Activated naive CD8-positive, alpha-beta T cell treated with anti-CD3 and anti-CD28 coated beads for 36 hours (primary cell): ENCODE measurements around the gene TEK. TPM values are rescaled to one million over a fixed set of nuclear protein-coding genes. Genes with fewer than 3 reads are reported as not detected.

Experiments used
- DNase-seq: peaks from one replicate; pipeline ENCODE4 v3.0.0; 2021
- H3K27ac Mint-ChIP-seq: one replicate; pipeline ENCODE4 v1.8.0; 2022; ENCODE audit warnings: mild to moderate bottlenecking, moderate library complexity, mixed read lengths
- H3K27me3 Mint-ChIP-seq: one replicate; pipeline ENCODE4 v1.8.0; 2022; ENCODE audit warnings: mild to moderate bottlenecking, mixed read lengths
- H3K36me3 Mint-ChIP-seq: one replicate; pipeline ENCODE4 v1.8.0; 2021; ENCODE audit warnings: mild to moderate bottlenecking, mixed read lengths
- H3K4me1 Mint-ChIP-seq: one replicate; pipeline ENCODE4 v1.8.0; 2021; ENCODE audit warnings: mixed read lengths
- H3K4me3 Mint-ChIP-seq: one replicate; pipeline ENCODE4 v1.8.0; 2022; ENCODE audit warnings: mild to moderate bottlenecking, moderate library complexity, mixed read lengths
- H3K9me3 Mint-ChIP-seq: one replicate; pipeline ENCODE4 v1.8.0; 2022; ENCODE audit warnings: mixed read lengths
- total RNA-seq, 2 experiments: library from RNA; stranded (reverse); gene quantifications; one replicate each; pipeline ENCODE4 v1.2.3, GENCODE V29; 2021

Gene TEK
- total RNA-seq, 2 experiments from 2014 or later = not detected

- Mint-ChIP-seq H3K36me3 (no peaks in the 10 kb centered on the region), H3K9me3 (peaks cover 5% of the 10 kb centered on the region), H3K4me1 (no peaks in the 10 kb centered on the region), H3K4me3 (no peak overlapping the region), H3K27me3 (peaks cover 5% of the 10 kb centered on the region), H3K27ac (no peak overlapping the region)
- no peak for DNase-seq
Measured at GRCh38 chr9:27182421-27182820, 73.4 kb downstream of the TEK start.

GRCh38 chr9:27183131-27183530 lies 74.1 kb downstream of the TEK start:
- DNase-seq = no peak
- H3K4me3 Mint-ChIP-seq = no peak overlapping the region
- peaks cover under 1% of the 10 kb centered on the region for H3K9me3 Mint-ChIP-seq
- no peak overlapping the region for H3K27ac Mint-ChIP-seq
- no peaks in the 10 kb centered on the region for H3K4me1 Mint-ChIP-seq
- H3K27me3 Mint-ChIP-seq = peaks cover 5% of the 10 kb centered on the region
- H3K36me3 Mint-ChIP-seq = no peaks in the 10 kb centered on the region

- Mint-ChIP-seq H3K27me3 (peaks cover 5% of the 10 kb centered on the region), H3K4me3 (no peak overlapping the region), H3K36me3 (no peaks in the 10 kb centered on the region), H3K4me1 (no peaks in the 10 kb centered on the region), H3K9me3 (no peaks in the 10 kb centered on the region), H3K27ac (no peak overlapping the region)
- no peak for DNase-seq
Measured at GRCh38 chr9:27183701-27184100, 74.7 kb downstream of the TEK start.

GRCh38 chr9:27184556-27185351 lies 75.7 kb downstream of the TEK start:
- H3K4me3 Mint-ChIP-seq = no peak overlapping the region
- peaks cover 5% of the 10 kb centered on the region for H3K27me3 Mint-ChIP-seq
- no peaks in the 10 kb centered on the region for H3K4me1 Mint-ChIP-seq
- H3K36me3 Mint-ChIP-seq = no peaks in the 10 kb centered on the region
- no peak for DNase-seq
- no peak overlapping the region for H3K27ac Mint-ChIP-seq
- no peaks in the 10 kb centered on the region for H3K9me3 Mint-ChIP-seq

- no peak for DNase-seq
- Mint-ChIP-seq H3K9me3 (no peaks in the 10 kb centered on the region), H3K36me3 (no peaks in the 10 kb centered on the region), H3K4me3 (no peak overlapping the region), H3K27ac (no peak overlapping the region), H3K27me3 (peaks cover 5% of the 10 kb centered on the region), H3K4me1 (no peaks in the 10 kb centered on the region)
Measured at GRCh38 chr9:27188426-27188825, 79.4 kb downstream of the TEK start.

- DNase-seq = no peak
- Mint-ChIP-seq H3K27me3 (no peaks in the 10 kb centered on the region), H3K36me3 (no peaks in the 10 kb centered on the region), H3K9me3 (no peaks in the 10 kb centered on the region), H3K4me3 (no peak overlapping the region), H3K27ac (no peak overlapping the region), H3K4me1 (peaks cover under 1% of the 10 kb centered on the region)
Measured at GRCh38 chr9:27189426-27189825, 80.4 kb downstream of the TEK start.

- no peak for DNase-seq
- H3K9me3 Mint-ChIP-seq = no peaks in the 10 kb centered on the region
- no peaks in the 10 kb centered on the region for H3K27me3 Mint-ChIP-seq
- H3K36me3 Mint-ChIP-seq = no peaks in the 10 kb centered on the region
- H3K4me1 Mint-ChIP-seq = peaks cover 3% of the 10 kb centered on the region
- no peak overlapping the region for H3K4me3 Mint-ChIP-seq
- no peak overlapping the region for H3K27ac Mint-ChIP-seq
Measured at GRCh38 chr9:27192291-27192960, 83.4 kb downstream of the TEK start.

GRCh38 chr9:27193886-27194285 lies 84.9 kb downstream of the TEK start:
- no peak overlapping the region for H3K4me3 Mint-ChIP-seq
- no peaks in the 10 kb centered on the region for H3K27me3 Mint-ChIP-seq
- peaks cover 3% of the 10 kb centered on the region for H3K4me1 Mint-ChIP-seq
- no peaks in the 10 kb centered on the region for H3K36me3 Mint-ChIP-seq
- H3K9me3 Mint-ChIP-seq = no peaks in the 10 kb centered on the region
- H3K27ac Mint-ChIP-seq = no peak overlapping the region
- DNase-seq = no peak

GRCh38 chr9:27194401-27195091 lies 85.5 kb downstream of the TEK start:
- peaks cover 3% of the 10 kb centered on the region for H3K4me1 Mint-ChIP-seq
- no peaks in the 10 kb centered on the region for H3K27me3 Mint-ChIP-seq
- DNase-seq = no peak
- H3K9me3 Mint-ChIP-seq = no peaks in the 10 kb centered on the region
- H3K36me3 Mint-ChIP-seq = no peaks in the 10 kb centered on the region
- no peak overlapping the region for H3K27ac Mint-ChIP-seq
- H3K4me3 Mint-ChIP-seq = no peak overlapping the region

- H3K9me3 Mint-ChIP-seq = no peaks in the 10 kb centered on the region
- H3K27ac Mint-ChIP-seq = no peak overlapping the region
- H3K4me1 Mint-ChIP-seq = peaks cover 3% of the 10 kb centered on the region
- no peak for DNase-seq
- H3K27me3 Mint-ChIP-seq = no peaks in the 10 kb centered on the region
- no peak overlapping the region for H3K4me3 Mint-ChIP-seq
- H3K36me3 Mint-ChIP-seq = no peaks in the 10 kb centered on the region
Measured at GRCh38 chr9:27195191-27195590, 86.2 kb downstream of the TEK start.

- Mint-ChIP-seq H3K4me3 (no peak overlapping the region), H3K36me3 (no peaks in the 10 kb centered on the region), H3K27me3 (no peaks in the 10 kb centered on the region), H3K4me1 (peaks cover 3% of the 10 kb centered on the region), H3K9me3 (no peaks in the 10 kb centered on the region), H3K27ac (no peak overlapping the region)
- no peak for DNase-seq
Measured at GRCh38 chr9:27196383-27196782, 87.4 kb downstream of the TEK start.

- Mint-ChIP-seq H3K9me3 (no peaks in the 10 kb centered on the region), H3K4me1 (peaks cover 3% of the 10 kb centered on the region), H3K27ac (no peak overlapping the region), H3K4me3 (no peak overlapping the region), H3K36me3 (no peaks in the 10 kb centered on the region), H3K27me3 (no peaks in the 10 kb centered on the region)
- DNase-seq = no peak
Measured at GRCh38 chr9:27198190-27198589, 89.2 kb downstream of the TEK start.

- DNase-seq = no peak
- Mint-ChIP-seq H3K9me3 (no peaks in the 10 kb centered on the region), H3K27me3 (peaks cover 4% of the 10 kb centered on the region), H3K4me3 (no peak overlapping the region), H3K27ac (no peak overlapping the region), H3K4me1 (no peaks in the 10 kb centered on the region), H3K36me3 (no peaks in the 10 kb centered on the region)
Measured at GRCh38 chr9:27202056-27202455, 93.0 kb downstream of the TEK start.

GRCh38 chr9:27203783-27204182 lies 94.8 kb downstream of the TEK start:
- no peak overlapping the region for H3K27ac Mint-ChIP-seq
- no peaks in the 10 kb centered on the region for H3K4me1 Mint-ChIP-seq
- H3K4me3 Mint-ChIP-seq = no peak overlapping the region
- H3K27me3 Mint-ChIP-seq = peaks cover 4% of the 10 kb centered on the region
- DNase-seq = no peak
- H3K9me3 Mint-ChIP-seq = no peaks in the 10 kb centered on the region
- H3K36me3 Mint-ChIP-seq = no peaks in the 10 kb centered on the region

- Mint-ChIP-seq H3K4me1 (no peaks in the 10 kb centered on the region), H3K36me3 (no peaks in the 10 kb centered on the region)
Measured at GRCh38 chr9:27204578-27204977, 95.6 kb downstream of the TEK start.

More at GRCh38 chr9:27204578-27204977, 95.6 kb downstream of the TEK start:
- Mint-ChIP-seq H3K4me3 (no peak overlapping the region), H3K9me3 (no peaks in the 10 kb centered on the region), H3K27ac (no peak overlapping the region), H3K27me3 (peaks cover 4% of the 10 kb centered on the region)
- no peak for DNase-seq
